Ecto neural progenitor cell (in vitro differentiated cells): ENCODE results near the gene ABCA2.

Experiments used
- DNase-seq: peaks from one replicate; pipeline ENCODE4 v3.0.0-alpha.2; 2018; ENCODE audit warnings: low spot score

Gene ABCA2

GRCh38 chr9:136997371-136997770 lies 30.7 kb downstream of the ABCA2 start:
- no peak for DNase-seq

- no peak for DNase-seq
Observed at GRCh38 chr9:136996361-136997292, 31.4 kb downstream of the ABCA2 start, which contains the start of gene CLIC3. TSS of gene CLIC3 (minus strand) at chr9:136996568. CDS start at chr9:136996543, 25 bp downstream.

- DNase-seq = no peak
Observed at GRCh38 chr9:136995772-136996311, 32.2 kb downstream of the ABCA2 start.

- no peak for DNase-seq
Observed at GRCh38 chr9:136995362-136995761, 32.7 kb downstream of the ABCA2 start.

GRCh38 chr9:136994888-136995230 lies 33.2 kb downstream of the ABCA2 start:
- no peak for DNase-seq

- DNase-seq = no peak
Observed at GRCh38 chr9:136994180-136994887, 33.7 kb downstream of the ABCA2 start.

GRCh38 chr9:136992819-136993369 lies 35.1 kb downstream of the ABCA2 start:
- DNase-seq = no peak

- DNase-seq = peak; percentile 94
Observed at GRCh38 chr9:136991993-136992818, 35.8 kb downstream of the ABCA2 start, which contains the start of gene PAXX. TSS of gene PAXX (plus strand) at chr9:136992422. CDS start at chr9:136992444, 22 bp downstream.

DNA sequence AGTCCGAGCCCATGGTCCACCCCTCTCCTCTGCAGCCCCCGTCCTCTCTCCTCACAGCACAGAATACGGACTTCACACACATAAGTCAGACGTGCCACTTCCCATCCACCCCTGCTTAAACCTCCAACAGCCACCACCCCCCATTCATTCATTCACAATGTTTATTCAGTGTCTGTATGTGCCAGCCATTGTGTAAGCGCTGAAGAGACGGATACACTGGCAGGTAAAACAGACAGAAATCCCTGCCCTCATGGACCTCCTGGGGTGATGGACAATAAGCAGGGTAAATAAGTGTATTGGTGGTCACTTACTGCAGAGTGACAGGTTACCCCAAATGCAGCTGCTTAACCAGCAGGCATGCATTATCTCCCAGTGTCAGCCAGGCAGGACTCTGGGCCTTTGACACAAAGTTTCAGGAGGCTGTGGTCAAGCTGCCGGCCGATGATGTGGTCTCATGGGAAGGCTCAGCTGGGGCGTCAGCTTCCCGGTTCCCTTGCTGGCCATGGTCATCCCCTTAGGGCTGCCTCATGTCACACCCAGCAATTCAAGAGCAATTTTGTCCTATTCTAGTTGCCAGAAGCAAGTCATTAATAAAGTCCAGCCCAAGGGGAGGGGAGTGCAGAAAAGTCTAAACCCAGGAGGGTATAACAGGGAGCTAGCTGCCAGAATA lies 37.7 kb downstream of the ABCA2 start:
- no peak for DNase-seq

DNA sequence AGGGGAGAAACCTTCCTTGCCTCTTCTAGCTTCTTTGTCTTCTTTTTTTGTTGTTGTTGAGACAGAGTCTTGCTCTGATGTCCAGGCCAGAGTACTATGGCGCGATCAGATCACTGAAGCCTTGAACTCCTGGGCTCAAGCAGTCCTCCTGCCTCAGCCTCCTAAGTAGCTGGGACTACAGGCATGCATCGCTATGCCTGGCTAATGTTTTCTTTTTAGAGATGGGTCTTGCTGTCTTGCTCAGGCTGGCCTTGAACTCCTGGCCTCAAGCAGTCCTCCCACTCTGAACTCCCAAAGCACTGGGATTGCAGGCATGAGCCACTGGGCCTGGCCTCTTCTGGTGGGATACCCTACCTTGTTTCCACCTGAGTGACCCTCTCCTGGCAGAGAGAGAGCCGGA lies 39.2 kb downstream of the ABCA2 start:
- DNase-seq = no peak

DNA sequence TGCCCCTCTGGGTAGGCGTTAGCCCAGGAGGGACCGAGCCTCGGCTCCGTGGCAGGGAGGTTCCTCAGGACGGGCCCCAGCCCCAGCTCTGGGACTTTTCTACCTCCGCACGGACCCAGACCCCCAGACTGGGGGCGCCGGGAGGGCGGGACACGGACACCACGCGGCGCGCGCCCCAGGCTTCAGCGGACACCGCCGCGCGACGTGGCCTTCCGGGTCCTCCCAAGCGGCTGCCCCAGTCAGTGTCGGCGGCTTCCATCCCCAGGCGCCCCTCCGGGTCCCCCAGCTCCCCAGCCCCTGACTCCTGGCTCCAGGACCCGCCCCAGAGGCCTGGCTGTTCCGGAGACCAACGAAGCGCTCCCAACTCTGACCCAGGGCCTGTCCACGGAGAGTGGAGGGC lies 42.2 kb downstream of the ABCA2 start:
- DNase-seq = no peak

- DNase-seq = no peak
Observed at GRCh38 chr9:136985027-136985602, 42.9 kb downstream of the ABCA2 start.

DNA sequence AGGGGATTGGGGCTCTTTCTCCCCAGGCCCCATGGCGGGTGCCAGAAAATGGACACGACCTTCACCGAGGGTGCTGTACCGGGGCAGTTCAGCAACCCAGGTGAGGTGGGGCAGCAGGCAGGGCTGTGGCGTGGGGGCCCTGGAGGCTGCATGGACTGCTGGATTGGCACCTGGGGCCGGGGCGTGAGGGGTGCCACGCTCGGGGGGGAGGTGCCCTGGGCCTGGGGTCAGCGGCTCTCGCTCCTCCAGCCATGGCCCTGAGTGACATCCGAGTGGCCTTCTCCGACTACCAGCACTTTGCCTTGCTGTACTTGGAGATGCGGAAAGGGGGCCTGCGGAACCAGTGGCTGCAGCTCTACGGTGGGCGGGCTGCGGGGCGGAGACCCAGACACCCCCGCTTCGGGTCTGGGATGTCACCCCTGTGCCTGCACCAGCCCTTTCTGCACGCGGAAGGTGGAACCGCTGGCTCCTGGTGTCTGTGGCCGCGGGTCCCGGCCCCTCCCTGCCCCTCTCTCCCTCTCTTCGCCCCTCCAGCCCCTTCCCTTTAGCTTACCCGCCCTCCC lies 43.5 kb downstream of the ABCA2 start:
- no peak for DNase-seq

DNA sequence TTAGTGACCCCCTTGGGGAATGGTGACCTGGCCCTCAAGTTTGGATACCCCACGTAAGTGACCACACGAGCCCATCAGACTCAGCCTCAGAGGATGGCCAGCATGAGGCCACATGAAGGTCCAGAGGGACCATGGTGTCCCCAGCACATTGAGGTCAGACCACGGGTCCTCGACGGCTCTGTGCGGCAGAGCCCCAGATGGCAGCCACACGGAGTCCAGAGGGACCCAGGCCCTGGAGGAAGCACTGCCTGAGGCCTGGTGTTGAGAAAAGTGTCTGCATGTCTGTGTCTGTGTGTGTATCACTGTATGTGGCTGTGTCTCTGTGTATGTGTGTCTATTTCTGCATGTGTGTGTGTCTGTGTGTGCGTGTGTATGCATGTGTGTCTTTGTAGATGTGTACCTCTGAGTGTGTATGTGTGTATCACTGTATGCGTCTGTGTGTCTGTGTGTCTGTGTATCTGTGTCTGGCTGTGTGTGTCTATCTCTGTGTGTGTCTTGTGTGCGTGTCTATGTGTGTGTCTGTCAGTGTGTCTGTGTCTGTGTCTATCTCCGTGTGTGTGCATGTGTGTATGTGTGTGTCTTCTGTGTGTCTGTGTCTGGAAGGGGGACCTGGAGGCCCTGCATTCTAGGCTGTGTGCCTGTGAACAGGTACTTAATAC lies 44.3 kb downstream of the ABCA2 start:
- no peak for DNase-seq

- DNase-seq = no peak
Observed at GRCh38 chr9:136983167-136983566, 44.9 kb downstream of the ABCA2 start.

- DNase-seq = no peak
Observed at GRCh38 chr9:136982232-136983051, 45.6 kb downstream of the ABCA2 start, which contains the start of gene LCNL1. TSS of gene LCNL1 (plus strand) at chr9:136982993. CDS start at chr9:136983587, 594 bp downstream.

GRCh38 chr9:136981588-136982231 lies 46.3 kb downstream of the ABCA2 start:
- DNase-seq = no peak
